Panc1 (cell line): ENCODE results near the gene OR2AJ1. TPM values are rescaled to one million over a fixed set of nuclear protein-coding genes. Genes with fewer than 3 reads are reported as not detected.

Source experiments
- ATAC-seq: fragments of 200-7000 bp; cut with Tn5 transposase; 2 replicates; pipeline ENCODE4 v1.9.1; 2020; ENCODE audit warnings: mild to moderate bottlenecking, moderate library complexity
- BruUV-seq: library from RNA; stranded (reverse); fragments of 400-500 nt; replicated peaks from 2 replicates; lab custom pipeline; 2021; lab: Mats Ljungman, UMichigan
- CTCF ChIA-PET: fragments of 300-600 bp; sonication (Branson Sonifier 250); formaldehyde crosslinking; loops from one replicate; lab custom pipeline; 2022; ENCODE audit warnings: antibody characterized with exemption; lab: Charles Lee
- POLR2A ChIA-PET: fragments of 300-600 bp; sonication (Branson Sonifier 250); formaldehyde crosslinking; loops from one replicate; lab custom pipeline; 2022; ENCODE audit warnings: antibody characterized with exemption; lab: Charles Lee
- DNase-seq: peaks from one replicate; pipeline ENCODE4 v3.0.0-alpha.2; 2010; ENCODE audit warnings: low read depth, low spot score
- H3K27ac ChIP-seq: 2 replicates; pipeline ENCODE4 v1.5.1; 2011; ENCODE audit warnings: mild to moderate bottlenecking, low read length, inconsistent platforms
- H3K27me3 ChIP-seq: fragments of 200-500 bp; sonication (Bioruptor generic); 2 replicates; pipeline ENCODE4 v1.6.0; 2014; ENCODE audit warnings: low read length, inconsistent platforms; ENCODE audit not compliant: control insufficient read depth, insufficient read depth
- H3K36me3 ChIP-seq: fragments of 200-500 bp; sonication (Bioruptor generic); 2 replicates; pipeline ENCODE4 v1.5.1; 2014; ENCODE audit warnings: inconsistent platforms, mild to moderate bottlenecking, low read length, moderate library complexity; ENCODE audit not compliant: control insufficient read depth, insufficient read depth
- H3K4me1 ChIP-seq: 2 replicates; pipeline ENCODE4 v1.5.1; 2011; ENCODE audit warnings: inconsistent platforms, mild to moderate bottlenecking, low read length, moderate library complexity; ENCODE audit not compliant: control insufficient read depth, insufficient read depth
- H3K4me3 ChIP-seq, 2 experiments: 2 replicates each; pipeline ENCODE4 v1.5.1; 2011 to 2012; ENCODE audit warnings: low read depth in 2 of 2, low read length in 2 of 2, mild to moderate bottlenecking in 2 of 2, inconsistent platforms in 1 of 2, moderate library complexity in 1 of 2
- H3K9me3 ChIP-seq: fragments of 200-500 bp; sonication (Bioruptor generic); 2 replicates; pipeline ENCODE4 v1.5.1; 2014; ENCODE audit warnings: low read depth, mild to moderate bottlenecking, inconsistent platforms, low read length, moderate library complexity; ENCODE audit not compliant: control insufficient read depth, insufficient read depth
- CTCF ChIP-seq: fragments of 450-650 bp; IDR thresholded peaks from 2 replicates; pipeline ENCODE4 v1.5.1; 2017; ENCODE audit warnings: mild to moderate bottlenecking
- POLR2AphosphoS5 ChIP-seq: IDR thresholded peaks from 2 replicates; pipeline ENCODE4 v1.6.1; 2012; ENCODE audit warnings: mild to moderate bottlenecking, low read depth, low read length, moderate library complexity
- SIN3A ChIP-seq: IDR thresholded peaks from 2 replicates; pipeline ENCODE4 v1.6.1; 2012; ENCODE audit warnings: low read depth, mild to moderate bottlenecking, low read length, moderate library complexity, borderline replicate concordance; ENCODE audit not compliant: insufficient read depth
- TCF7L2 ChIP-seq: IDR thresholded peaks from 2 replicates; pipeline ENCODE4 v1.6.1; 2011; ENCODE audit warnings: mild to moderate bottlenecking, low read depth, low read length, inconsistent platforms
- in situ Hi-C: cut with HindIII; loops from 2 replicates; pipeline ENCODE4 v1.10.0; 2016; ENCODE audit warnings: low sequenced_read_pairs, low pct_unique_long_range_greater_than_20kb
- intact Hi-C: fragments of 100-400 bp; cut with micrococcal nuclease; formaldehyde crosslinking; loops from one replicate; pipeline ENCODE4 v1.10.0; 2022; ENCODE audit not compliant: unreplicated experiment
- total RNA-seq: library from RNA; stranded (reverse); gene quantifications from one replicate; pipeline ENCODE4 v1.2.1, GENCODE V29; 2021; ENCODE audit not compliant: unreplicated experiment
- TF ChIP-seq, protein P1 (sequence below), 2 experiments: IDR thresholded peaks; 2 replicates each; pipeline ENCODE4 v1.6.1; 2011 to 2012; ENCODE audit warnings: low read depth in 2 of 2, control low read depth in 1 of 2, low read length in 1 of 2, mild to moderate bottlenecking in 1 of 2, moderate library complexity in 1 of 2; ENCODE audit not compliant: insufficient read depth in 1 of 2

The OR2AJ1 gene
- total RNA-seq, 1 experiment from 2014 or later = not detected

DNA sequence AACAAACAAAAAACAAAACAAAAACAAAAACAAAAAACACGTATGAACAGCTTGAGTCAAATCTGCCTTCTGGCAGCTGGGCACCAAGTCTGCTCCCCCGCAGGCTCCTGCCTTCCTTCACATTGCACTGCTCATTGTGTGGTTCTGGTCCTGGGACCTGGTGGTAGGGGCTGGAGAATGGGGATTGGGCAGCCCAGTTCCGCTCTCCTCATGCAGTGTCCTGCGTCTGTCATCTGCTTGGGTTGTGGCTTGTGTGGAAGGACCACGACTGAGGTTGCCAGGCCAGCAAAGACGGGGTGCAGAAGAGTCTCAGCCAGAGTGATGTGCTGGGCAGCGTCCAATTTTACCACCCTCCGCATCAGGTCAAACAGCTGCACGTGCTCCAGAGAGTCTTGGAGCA lies 11.1 kb downstream of the OR2AJ1 start:
- H3K36me3 ChIP-seq = no peaks in the 10 kb centered on the region
- no TSS peak for BruUV-seq
- TF ChIP-seq POLR2AphosphoS5 (no peak), TCF7L2 (no peak), SIN3A (no peak), CTCF (no peak)
- TF ChIP-seq, protein P1, sequence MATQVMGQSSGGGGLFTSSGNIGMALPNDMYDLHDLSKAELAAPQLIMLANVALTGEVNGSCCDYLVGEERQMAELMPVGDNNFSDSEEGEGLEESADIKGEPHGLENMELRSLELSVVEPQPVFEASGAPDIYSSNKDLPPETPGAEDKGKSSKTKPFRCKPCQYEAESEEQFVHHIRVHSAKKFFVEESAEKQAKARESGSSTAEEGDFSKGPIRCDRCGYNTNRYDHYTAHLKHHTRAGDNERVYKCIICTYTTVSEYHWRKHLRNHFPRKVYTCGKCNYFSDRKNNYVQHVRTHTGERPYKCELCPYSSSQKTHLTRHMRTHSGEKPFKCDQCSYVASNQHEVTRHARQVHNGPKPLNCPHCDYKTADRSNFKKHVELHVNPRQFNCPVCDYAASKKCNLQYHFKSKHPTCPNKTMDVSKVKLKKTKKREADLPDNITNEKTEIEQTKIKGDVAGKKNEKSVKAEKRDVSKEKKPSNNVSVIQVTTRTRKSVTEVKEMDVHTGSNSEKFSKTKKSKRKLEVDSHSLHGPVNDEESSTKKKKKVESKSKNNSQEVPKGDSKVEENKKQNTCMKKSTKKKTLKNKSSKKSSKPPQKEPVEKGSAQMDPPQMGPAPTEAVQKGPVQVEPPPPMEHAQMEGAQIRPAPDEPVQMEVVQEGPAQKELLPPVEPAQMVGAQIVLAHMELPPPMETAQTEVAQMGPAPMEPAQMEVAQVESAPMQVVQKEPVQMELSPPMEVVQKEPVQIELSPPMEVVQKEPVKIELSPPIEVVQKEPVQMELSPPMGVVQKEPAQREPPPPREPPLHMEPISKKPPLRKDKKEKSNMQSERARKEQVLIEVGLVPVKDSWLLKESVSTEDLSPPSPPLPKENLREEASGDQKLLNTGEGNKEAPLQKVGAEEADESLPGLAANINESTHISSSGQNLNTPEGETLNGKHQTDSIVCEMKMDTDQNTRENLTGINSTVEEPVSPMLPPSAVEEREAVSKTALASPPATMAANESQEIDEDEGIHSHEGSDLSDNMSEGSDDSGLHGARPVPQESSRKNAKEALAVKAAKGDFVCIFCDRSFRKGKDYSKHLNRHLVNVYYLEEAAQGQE (IDR thresholded peaks at IDR 0.05; ENCODE audit: insufficient read depth in 1 of 2, low read depth in 2 of 2, low read length in 1 of 2) = no peak
- in situ Hi-C loops (no loop called here), intact Hi-C loops (no loop called here)
- H3K9me3 ChIP-seq = 0 out of 2 replicates have a peak, but pooled peaks cover 3% of the 10 kb centered on the region
- POLR2A ChIA-PET = no interaction called here
- H3K4me3 ChIP-seq = no peak overlapping the region
- CTCF ChIA-PET = no interaction called here
- no peaks in the 10 kb centered on the region for H3K27me3 ChIP-seq
- no peaks in the 10 kb centered on the region for H3K4me1 ChIP-seq
- ATAC-seq (no peak), DNase-seq (no peak)
- no peak overlapping the region for H3K27ac ChIP-seq

DNA sequence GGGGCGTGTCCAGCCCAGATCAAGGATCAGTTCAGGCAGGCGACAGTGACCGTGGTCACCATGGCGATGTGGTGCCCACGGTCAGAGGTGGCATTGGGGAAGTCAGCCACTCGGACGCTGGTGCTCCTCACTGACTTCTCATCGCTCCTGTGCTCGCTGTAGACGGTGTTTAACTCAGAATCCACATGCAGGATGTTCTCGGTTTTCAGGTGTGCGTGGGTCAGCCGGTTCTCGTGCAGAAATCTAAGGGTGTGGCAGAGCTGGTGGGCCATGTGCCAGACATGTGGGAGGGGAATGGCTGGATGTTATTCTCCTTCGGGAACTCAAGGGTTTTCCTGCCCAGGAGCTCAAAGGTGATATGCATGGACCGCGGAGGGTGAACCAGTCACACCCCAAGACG lies 11.7 kb downstream of the OR2AJ1 start:
- no peak for DNase-seq

More for the DNA sequence above, 11.7 kb downstream of the OR2AJ1 start:
- H3K27me3 ChIP-seq = no peaks in the 10 kb centered on the region
- H3K9me3 ChIP-seq = 0 out of 2 replicates have a peak, but pooled peaks cover 3% of the 10 kb centered on the region
- intact Hi-C loops (no loop called here), in situ Hi-C loops (no loop called here)
- ATAC-seq = no peak
- CTCF ChIA-PET = no interaction called here
- no peaks in the 10 kb centered on the region for H3K4me1 ChIP-seq
- TF ChIP-seq TCF7L2 (no peak), POLR2AphosphoS5 (no peak), SIN3A (no peak)
- TF ChIP-seq, protein P1 (IDR thresholded peaks at IDR 0.05; ENCODE audit: insufficient read depth in 1 of 2, low read depth in 2 of 2, low read length in 1 of 2) = no peak
- H3K4me3 ChIP-seq = no peak overlapping the region
- H3K36me3 ChIP-seq = no peaks in the 10 kb centered on the region
- POLR2A ChIA-PET = no interaction called here
- no peak overlapping the region for H3K27ac ChIP-seq
- no TSS peak for BruUV-seq
